IMR-90 (cell line): ENCODE results near the gene ARRB1.

Experiments
- CEBPB ChIP-seq: IDR thresholded peaks from 2 replicates; pipeline ENCODE4 v1.6.1; 2012; ENCODE audit warnings: low read depth, low read length, improper control_type of control experiment
- CHD1 ChIP-seq: IDR thresholded peaks from 2 replicates; pipeline ENCODE4 v1.6.1; 2012; ENCODE audit warnings: low read depth, low read length, improper control_type of control experiment
- MAFK ChIP-seq: IDR thresholded peaks from 2 replicates; pipeline ENCODE4 v1.6.1; 2012; ENCODE audit warnings: low read depth, low read length, improper control_type of control experiment
- POLR2A ChIP-seq: IDR thresholded peaks from 2 replicates; pipeline ENCODE4 v1.6.1; 2012; ENCODE audit warnings: mild to moderate bottlenecking, low read depth, low read length
- RAD21 ChIP-seq: IDR thresholded peaks from 2 replicates; pipeline ENCODE4 v1.6.1; 2012; ENCODE audit warnings: low read length, improper control_type of control experiment
- TF ChIP-seq, protein P1 (sequence below): conservative IDR thresholded peaks from 2 replicates; pipeline ENCODE4 v1.5.1; 2012; ENCODE audit warnings: mild to moderate bottlenecking, low read depth, low read length, improper control_type of control experiment
- TF ChIP-seq, protein P2 (sequence below): fragments of 150-350 bp; IDR thresholded peaks from 2 replicates; pipeline ENCODE4 v1.6.1; 2017; ENCODE audit warnings: mild to moderate bottlenecking, antibody characterized with exemption, low read length, low read depth

DNA sequence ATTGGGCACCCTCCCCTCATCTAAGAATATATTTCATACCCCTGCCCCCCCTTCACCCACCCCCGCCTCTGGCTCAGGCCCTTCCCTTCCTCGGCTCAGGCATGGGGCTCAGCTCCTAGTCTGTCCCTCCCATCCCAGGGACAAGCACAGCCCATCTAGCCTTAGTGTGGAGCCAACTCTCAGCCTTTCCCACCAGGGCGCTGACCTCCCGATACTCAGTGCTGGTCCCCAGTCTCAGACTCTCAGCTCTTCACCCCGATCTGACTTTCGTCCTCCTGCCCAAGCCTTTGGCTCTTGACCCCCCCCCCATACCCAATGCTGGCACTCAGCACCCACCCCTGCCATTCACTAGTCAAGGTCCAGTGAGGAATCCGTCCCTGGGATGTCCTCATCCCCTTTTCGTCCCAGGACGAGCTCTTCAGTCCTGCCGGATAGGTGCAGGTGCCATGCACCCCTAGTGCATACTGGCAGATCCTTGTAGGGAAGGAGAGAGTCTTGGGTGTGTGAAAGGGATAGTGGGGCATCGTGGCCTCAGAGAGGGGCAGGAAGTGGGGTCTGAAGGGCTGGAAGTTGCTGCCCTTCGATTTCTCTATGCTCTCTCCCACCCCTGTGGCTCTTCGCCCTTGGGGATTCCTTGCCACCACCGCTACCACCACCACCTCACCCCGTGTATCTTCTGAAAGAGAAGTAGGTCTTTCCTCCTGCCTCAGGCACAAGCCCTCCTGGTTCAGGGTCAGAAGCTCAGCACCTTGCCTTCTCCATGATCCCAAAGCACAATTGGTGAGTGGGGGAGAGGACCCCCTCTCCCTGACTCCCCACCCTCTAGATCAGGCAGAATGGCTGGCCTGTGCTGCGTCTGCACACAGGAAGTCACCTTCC, 108.5 kb downstream of the ARRB1 start:
- TF ChIP-seq RAD21 (no peak), POLR2A (no peak), MAFK (no peak), CHD1 (no peak), CEBPB (no peak)
- TF ChIP-seq, protein P1, sequence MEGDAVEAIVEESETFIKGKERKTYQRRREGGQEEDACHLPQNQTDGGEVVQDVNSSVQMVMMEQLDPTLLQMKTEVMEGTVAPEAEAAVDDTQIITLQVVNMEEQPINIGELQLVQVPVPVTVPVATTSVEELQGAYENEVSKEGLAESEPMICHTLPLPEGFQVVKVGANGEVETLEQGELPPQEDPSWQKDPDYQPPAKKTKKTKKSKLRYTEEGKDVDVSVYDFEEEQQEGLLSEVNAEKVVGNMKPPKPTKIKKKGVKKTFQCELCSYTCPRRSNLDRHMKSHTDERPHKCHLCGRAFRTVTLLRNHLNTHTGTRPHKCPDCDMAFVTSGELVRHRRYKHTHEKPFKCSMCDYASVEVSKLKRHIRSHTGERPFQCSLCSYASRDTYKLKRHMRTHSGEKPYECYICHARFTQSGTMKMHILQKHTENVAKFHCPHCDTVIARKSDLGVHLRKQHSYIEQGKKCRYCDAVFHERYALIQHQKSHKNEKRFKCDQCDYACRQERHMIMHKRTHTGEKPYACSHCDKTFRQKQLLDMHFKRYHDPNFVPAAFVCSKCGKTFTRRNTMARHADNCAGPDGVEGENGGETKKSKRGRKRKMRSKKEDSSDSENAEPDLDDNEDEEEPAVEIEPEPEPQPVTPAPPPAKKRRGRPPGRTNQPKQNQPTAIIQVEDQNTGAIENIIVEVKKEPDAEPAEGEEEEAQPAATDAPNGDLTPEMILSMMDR, result no peak
- TF ChIP-seq, protein P2, sequence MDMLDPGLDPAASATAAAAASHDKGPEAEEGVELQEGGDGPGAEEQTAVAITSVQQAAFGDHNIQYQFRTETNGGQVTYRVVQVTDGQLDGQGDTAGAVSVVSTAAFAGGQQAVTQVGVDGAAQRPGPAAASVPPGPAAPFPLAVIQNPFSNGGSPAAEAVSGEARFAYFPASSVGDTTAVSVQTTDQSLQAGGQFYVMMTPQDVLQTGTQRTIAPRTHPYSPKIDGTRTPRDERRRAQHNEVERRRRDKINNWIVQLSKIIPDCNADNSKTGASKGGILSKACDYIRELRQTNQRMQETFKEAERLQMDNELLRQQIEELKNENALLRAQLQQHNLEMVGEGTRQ, result no peak
